ENCODE measurements around the gene LIG1.

GRCh38 chr19:48190885-48191284 lies 20.7 kb upstream of the LIG1 start:
- TF ChIP-seq L3MBTL2 (conservative IDR thresholded peaks at IDR 0.05) (no peak), SUZ12 (IDR thresholded peaks at IDR 0.05) (no peak), FOXM1 (IDR thresholded peaks at IDR 0.05; ENCODE audit: borderline replicate concordance) (no peak), ELF4 (IDR thresholded peaks at IDR 0.05) (no peak), ZNF384 (IDR thresholded peaks at IDR 0.05) (no peak), NFRKB (IDR thresholded peaks at IDR 0.05) (no peak)

All from HEK293T (cell line).